ENCODE measurements around the gene LEFTY1.
"Not testable (repeated sequence)": the region's sequence is repeated elsewhere in the genome, so short reads cannot be mapped to it uniquely, and the experiment has no call there.

Gene LEFTY1

GRCh38 chr1:225850370-225850769 lies 38.6 kb downstream of the LEFTY1 start:
- DNase-seq (ENCODE audit: low read depth in 1 of 2, low spot score in 1 of 2) = no peak

DNA sequence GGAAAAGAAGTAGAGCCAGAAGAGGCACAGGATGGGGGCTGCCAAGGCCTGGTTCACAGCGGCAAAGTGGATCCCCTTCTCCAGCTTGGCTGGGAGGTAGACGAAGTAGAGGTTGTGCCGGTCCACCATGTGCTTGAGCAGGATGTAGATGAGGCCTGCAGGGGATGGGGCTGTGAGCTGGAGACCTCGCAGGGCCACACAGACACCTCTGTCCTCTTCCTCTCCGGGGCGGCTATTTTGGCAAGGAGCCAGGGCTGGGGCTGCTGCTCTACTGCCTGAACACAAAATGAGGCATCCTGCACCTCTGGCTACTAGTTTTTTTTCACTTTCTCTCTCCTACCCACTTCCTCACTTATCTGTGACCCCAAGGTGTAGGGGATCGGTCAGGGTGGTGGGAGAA lies 39.0 kb downstream of the LEFTY1 start:
- no peak for DNase-seq (ENCODE audit: low read depth in 1 of 2, low spot score in 1 of 2)

- no peak for DNase-seq (ENCODE audit: low read depth in 1 of 2, low spot score in 1 of 2)
Measured at GRCh38 chr1:225848030-225848955, 40.7 kb downstream of the LEFTY1 start.

DNA sequence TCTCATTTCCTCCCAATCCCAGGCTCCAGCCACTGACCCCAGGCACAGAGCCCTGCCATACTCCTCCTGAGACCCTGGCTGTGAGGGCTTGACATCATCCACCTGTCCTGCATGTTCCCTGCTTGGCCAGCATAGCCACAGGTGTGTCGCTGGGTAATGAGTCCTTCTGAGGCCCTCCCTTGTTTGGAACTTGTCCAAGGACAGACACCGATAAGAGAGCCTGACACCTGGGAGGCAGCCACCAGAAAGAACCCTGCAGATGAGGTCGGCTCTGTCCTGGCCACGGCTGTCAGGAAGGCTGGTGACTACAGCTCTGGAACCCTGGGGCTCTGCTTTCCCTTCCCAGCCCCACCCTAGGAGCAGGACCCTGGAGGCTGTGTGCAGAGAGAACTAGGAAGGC lies 41.3 kb downstream of the LEFTY1 start:
- no peak for DNase-seq (ENCODE audit: low read depth in 1 of 2, low spot score in 1 of 2)

- DNase-seq (ENCODE audit: low read depth in 1 of 2, low spot score in 1 of 2) = no peak
Measured at GRCh38 chr1:225846331-225847310, 42.3 kb downstream of the LEFTY1 start.

DNA sequence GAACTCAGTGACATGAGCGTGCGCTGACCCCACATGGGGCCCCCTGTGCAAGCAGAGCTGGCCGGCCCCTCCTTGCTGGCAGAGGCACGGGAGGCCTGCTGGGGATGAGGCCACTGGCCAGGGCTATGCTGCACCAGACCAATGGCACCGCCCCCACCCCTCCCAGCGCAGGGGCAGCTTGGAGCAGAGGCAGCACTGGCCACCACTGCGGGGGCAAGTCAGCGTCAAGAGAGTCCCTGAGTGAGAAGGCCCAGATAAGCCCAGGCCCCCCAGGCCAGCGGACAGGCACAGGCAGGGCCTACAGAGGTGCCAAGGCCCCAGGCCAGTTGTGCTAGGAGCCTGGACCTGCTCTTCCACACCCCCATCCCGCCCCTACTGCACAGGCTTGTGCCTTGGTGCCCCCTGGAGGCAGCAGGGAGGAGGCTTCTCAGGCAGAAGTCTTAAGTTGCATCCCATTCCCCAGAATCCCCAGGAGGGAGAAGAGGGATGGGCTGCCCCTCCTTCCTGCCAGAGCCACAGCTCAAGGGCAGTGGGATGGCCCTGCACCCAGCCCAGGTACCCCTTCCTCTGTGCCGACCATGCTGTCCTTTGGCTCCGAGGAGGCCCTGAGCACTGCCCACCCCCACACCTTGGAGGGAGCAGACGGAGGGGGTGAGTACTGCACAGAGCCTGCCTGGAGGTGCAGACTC lies 43.2 kb downstream of the LEFTY1 start:
- DNase-seq (ENCODE audit: low read depth in 1 of 2, low spot score in 1 of 2) = no peak

DNA sequence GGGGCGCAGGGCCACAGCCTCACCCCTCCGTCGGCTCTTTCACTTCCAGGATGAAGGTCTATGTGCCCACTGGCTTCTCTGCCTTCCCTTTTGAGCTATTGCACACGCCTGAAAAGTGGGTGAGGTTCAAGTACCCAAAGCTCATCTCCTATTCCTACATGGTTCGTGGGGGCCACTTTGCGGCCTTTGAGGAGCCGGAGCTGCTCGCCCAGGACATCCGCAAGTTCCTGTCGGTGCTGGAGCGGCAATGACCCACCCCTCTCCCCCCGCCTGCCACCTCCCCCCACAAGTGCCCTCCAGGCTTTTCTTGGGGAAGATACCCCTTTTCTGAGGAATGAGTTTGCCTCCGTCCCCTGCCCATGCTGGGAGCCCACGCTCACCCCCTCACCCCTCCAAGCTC lies 43.8 kb downstream of the LEFTY1 start:
- DNase-seq (ENCODE audit: low read depth in 1 of 2, low spot score in 1 of 2) = no peak

- DNase-seq (ENCODE audit: low read depth in 1 of 2, low spot score in 1 of 2) = no peak
Measured at GRCh38 chr1:225844236-225845061, 44.5 kb downstream of the LEFTY1 start.

DNA sequence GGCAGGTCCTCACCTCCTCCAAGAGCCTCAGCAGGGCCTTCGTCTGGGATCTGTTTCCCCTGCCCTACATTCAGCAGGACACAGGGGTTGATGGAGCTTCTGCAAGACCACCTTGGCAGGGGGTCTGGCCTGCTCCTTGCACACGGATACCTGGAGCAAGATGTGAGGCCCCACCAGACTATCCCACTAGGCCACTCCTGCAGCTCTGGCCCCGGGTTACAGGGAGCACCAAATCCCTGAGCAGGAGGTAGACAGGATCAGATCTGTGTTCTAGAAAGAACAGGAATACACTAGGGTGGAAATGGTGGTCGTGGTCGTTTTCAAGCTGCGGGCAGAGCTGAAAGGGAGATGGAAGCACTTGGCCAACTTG lies 45.5 kb downstream of the LEFTY1 start:
- no peak for DNase-seq (ENCODE audit: low read depth in 1 of 2, low spot score in 1 of 2)

DNA sequence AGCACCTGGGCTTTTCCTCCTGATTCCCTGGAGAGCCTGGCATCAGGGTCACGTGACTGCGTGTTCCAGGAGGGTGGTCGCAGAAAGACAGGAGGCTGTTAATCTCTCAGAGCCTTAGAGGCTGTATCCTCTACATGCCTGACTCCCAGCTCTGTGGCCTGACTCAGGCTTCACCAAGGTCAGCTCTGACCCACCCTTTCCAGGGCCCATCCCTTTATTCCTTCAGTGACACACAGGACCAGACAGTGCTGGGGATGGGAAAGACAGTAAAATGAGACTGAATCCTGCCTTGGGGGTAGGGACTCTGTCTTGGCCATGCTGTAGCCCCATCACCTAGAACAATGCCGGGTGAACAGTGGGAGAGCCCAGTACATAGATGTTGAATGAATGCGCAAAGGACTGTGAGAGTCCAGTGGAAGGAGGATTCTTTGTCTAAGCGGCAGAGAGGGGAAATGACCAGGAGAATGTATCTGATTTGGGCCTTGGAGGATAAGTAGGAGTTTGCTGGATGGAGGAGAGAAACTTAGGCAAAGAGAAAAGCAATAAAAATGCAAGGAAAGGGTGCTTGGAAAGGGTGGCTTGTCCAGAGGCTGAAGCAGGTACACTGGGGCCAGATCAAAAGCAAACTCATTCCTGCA lies 46.0 kb downstream of the LEFTY1 start:
- no peak for DNase-seq (ENCODE audit: low read depth in 1 of 2, low spot score in 1 of 2)

- DNase-seq (ENCODE audit: low read depth in 1 of 2, low spot score in 1 of 2) = no peak
Measured at GRCh38 chr1:225842074-225842473, 46.9 kb downstream of the LEFTY1 start.

DNA sequence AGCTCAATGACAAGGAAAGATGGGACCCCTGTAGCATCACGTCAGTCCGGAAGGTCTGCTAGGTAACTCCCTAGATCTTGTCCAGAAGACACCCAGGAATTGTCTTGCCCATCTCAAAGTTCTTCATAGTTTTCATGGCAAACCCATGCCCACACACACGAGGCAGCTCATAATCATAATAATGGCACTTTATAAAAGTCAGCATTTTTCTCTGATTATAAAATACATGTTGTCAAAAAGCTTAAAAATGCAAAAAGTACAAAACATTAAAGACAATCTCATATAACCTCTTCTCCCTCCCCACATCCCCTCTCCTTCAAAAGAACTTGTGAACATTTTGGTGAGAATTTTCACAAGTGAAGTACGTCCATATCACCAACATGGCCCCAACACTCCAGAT lies 48.2 kb downstream of the LEFTY1 start:
- no peak for DNase-seq (ENCODE audit: low read depth in 1 of 2, low spot score in 1 of 2)

DNA sequence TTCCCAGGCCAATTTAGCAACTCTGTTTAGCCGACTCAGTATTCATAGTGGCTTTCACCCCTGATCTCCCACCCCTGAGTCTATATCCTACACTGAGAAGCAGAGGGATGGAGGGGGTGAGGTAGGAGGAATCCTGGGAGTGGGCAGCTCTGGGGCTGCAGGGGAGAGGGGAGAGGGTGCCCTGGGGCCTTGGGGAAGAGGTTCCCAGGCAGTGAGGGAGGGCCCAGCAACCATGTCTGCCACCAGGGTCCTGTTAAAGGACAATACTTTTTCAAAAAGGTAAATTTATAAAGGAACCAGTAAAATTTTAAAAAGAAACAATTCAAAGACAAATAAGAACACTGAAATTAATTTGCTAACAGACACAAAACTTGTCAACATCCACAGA lies 48.7 kb downstream of the LEFTY1 start:
- DNase-seq (ENCODE audit: low read depth in 1 of 2, low spot score in 1 of 2) = no peak

- no peak for DNase-seq (ENCODE audit: low read depth in 1 of 2, low spot score in 1 of 2)
Measured at GRCh38 chr1:225838793-225839192, 50.2 kb downstream of the LEFTY1 start.

DNA sequence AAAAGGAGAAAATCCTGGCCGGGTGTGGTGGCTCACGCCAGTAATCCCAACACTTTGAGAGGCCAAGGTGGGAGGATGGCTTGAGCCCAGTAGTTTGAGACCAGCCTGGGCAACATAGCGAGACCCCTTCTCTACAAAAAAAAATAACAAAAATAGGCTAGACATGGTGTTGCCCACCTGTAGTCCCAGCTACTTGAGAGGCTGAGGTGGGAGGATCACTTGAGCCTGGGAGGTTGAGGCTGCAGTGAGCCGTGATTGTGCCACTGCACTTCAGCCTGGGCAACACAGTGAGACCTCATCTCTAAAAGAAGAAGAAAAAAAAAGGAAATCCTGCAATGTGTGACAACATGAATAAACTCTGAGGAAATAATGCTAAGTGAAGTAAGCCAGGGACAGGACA lies 52.6 kb downstream of the LEFTY1 start:
- DNase-seq (ENCODE audit: low read depth in 1 of 2, low spot score in 1 of 2) = not testable (repeated sequence)
